ENCODE results near the gene PCDHA12. TPM values are rescaled to one million over a fixed set of nuclear protein-coding genes. Genes with fewer than 3 reads are reported as not detected.
"Not testable (repeated sequence)": the region's sequence is repeated elsewhere in the genome, so short reads cannot be mapped to it uniquely, and the experiment has no call there.

Gene PCDHA12
- polyA plus RNA-seq, 1 experiment, result not detected

DNA sequence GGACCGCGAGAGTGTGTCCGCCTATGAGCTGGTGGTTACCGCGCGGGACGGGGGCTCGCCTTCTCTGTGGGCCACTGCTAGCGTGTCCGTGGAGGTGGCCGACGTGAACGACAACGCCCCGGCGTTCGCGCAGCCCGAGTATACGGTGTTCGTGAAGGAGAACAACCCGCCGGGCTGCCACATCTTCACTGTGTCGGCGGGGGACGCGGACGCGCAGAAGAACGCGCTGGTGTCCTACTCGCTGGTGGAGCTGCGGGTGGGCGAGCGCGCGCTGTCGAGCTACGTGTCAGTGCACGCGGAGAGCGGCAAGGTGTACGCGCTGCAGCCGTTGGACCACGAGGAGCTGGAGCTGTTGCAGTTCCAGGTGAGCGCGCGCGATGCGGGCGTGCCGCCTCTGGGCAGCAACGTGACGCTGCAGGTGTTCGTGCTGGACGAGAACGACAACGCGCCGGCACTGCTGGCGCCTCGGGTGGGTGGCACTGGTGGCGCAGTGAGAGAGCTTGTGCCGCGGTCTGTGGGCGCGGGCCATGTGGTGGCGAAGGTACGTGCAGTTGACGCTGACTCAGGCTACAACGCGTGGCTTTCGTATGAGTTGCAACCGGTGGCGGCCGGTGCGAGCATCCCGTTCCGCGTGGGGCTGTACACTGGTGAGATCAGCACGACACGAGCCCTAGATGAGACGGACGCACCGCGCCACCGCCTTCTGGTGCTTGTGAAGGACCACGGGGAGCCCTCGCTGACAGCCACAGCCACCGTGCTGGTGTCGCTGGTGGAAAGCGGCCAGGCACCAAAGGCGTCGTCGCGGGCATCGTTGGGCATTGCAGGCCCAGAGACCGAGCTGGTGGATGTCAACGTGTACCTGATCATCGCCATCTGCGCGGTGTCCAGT, 39.2 kb upstream of the PCDHA12 start:
- POLR2A ChIA-PET, result no interaction called here
- Histone ChIP-seq H3K36me3 (ENCODE audit: control insufficient read depth, insufficient read depth, low read length) (no peaks in the 10 kb centered on the region), H3K4me3 (ENCODE audit: low read depth, low read length) (no peak overlapping the region), H3K27me3 (ENCODE audit: control insufficient read depth, insufficient read depth, low read length) (no peaks in the 10 kb centered on the region)
- TF ChIP-seq, protein P1, sequence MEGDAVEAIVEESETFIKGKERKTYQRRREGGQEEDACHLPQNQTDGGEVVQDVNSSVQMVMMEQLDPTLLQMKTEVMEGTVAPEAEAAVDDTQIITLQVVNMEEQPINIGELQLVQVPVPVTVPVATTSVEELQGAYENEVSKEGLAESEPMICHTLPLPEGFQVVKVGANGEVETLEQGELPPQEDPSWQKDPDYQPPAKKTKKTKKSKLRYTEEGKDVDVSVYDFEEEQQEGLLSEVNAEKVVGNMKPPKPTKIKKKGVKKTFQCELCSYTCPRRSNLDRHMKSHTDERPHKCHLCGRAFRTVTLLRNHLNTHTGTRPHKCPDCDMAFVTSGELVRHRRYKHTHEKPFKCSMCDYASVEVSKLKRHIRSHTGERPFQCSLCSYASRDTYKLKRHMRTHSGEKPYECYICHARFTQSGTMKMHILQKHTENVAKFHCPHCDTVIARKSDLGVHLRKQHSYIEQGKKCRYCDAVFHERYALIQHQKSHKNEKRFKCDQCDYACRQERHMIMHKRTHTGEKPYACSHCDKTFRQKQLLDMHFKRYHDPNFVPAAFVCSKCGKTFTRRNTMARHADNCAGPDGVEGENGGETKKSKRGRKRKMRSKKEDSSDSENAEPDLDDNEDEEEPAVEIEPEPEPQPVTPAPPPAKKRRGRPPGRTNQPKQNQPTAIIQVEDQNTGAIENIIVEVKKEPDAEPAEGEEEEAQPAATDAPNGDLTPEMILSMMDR (IDR thresholded peaks at IDR 0.05; ENCODE audit: insufficient read depth, low read depth, low read length), result no peak
- CTCF ChIA-PET, result interaction anchor here (1.0 kb wide), 1 partner anchor 14 kb away, joined by 3 read pairs; the partner anchor contains the start of gene PCDHA5
- DNase-seq (ENCODE audit: low read depth), result no peak

DNA sequence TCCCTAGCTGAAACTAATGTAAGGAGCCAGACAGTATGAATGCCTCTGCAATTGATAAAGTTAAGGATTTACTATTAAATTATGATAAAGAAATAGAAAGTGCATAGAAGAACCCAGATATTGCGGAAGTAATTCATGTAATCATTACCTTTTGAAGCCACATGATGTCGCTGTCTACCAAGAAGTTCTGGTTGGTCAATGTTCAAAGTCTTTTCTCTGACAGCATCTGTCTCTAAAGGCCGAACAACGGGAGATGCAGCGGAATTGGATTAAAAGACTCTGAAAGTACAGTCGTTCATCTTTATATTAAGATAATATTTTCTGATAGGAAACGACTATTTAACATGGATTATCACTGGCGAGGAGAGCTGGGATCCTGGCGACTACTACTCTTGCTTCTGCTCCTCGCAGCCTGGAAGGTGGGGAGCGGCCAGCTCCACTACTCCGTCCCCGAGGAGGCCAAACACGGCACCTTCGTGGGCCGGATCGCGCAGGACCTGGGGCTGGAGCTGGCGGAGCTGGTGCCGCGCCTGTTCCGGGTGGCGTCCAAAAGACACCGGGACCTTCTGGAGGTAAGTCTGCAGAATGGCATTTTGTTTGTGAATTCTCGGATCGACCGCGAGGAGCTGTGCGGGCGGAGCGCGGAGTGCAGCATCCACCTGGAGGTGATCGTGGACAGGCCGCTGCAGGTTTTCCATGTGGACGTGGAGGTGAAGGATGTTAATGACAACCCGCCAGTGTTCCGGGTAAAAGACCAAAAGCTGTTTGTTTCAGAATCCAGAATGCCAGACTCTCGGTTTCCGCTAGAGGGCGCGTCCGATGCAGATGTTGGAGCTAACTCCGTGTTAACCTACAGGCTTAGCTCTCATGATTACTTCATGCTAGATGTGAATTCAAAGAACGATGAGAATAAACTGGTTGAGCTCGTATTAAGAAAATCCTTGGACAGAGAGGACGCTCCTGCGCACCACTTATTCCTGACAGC, 33.8 kb upstream of the PCDHA12 start, which contains the start of gene PCDHA8:
Gene PCDHA8 (plus strand): TSS at position 210 of the 985 bp plus-strand sequence. CDS start 135 bp downstream, at position 345.
- Histone ChIP-seq H3K4me3 (ENCODE audit: low read depth, low read length) (no peak within 1 kb of the TSS), H3K27me3 (ENCODE audit: control insufficient read depth, insufficient read depth, low read length) (no peaks in the 10 kb centered on the region), H3K36me3 (ENCODE audit: control insufficient read depth, insufficient read depth, low read length) (no peaks in the 10 kb centered on the region)
- no peak for DNase-seq (ENCODE audit: low read depth)
- ChIA-PET CTCF (interaction anchor here (0.9 kb wide), 1 partner anchor 15 kb away, joined by 3 read pairs; no protein-coding TSS in a partner anchor), POLR2A (no interaction called here)
- TF ChIP-seq, protein P1 (IDR thresholded peaks at IDR 0.05; ENCODE audit: insufficient read depth, low read depth, low read length), result no peak

DNA sequence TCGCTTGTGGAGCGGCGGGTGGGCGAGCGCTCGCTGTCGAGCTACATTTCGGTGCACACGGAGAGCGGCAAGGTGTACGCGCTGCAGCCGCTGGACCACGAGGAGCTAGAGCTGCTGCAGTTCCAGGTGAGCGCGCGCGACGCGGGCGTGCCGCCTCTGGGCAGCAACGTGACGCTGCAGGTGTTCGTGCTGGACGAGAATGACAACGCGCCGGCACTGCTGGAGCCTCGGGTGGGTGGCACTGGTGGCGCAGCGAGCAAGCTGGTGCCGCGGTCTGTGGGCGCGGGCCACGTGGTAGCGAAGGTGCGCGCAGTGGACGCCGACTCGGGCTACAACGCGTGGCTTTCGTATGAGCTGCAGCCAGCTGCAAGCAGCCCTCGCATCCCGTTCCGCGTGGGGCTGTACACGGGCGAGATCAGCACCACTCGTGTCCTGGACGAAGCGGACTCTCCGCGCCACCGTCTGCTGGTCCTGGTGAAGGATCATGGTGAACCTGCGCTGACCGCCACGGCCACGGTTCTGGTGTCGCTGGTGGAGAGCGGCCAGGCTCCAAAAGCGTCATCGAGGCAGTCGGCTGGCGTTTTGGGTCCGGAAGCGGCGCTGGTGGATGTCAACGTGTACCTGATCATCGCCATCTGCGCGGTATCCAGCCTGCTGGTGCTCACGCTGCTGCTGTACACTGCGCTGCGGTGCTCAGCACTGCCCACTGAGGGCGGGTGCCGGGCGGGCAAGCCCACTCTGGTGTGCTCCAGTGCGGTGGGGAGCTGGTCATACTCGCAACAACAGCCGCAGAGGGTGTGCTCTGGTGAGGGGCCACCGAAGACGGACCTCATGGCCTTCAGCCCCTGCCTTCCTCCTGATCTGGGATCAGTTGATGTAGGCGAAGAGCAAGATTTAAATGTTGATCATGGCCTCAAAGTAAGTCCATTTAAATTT, 32.0 kb upstream of the PCDHA12 start:
- POLR2A ChIA-PET, result no interaction called here
- CTCF ChIA-PET, result no interaction called here
- no peak overlapping the region for H3K4me3 ChIP-seq (ENCODE audit: low read depth, low read length)

DNA sequence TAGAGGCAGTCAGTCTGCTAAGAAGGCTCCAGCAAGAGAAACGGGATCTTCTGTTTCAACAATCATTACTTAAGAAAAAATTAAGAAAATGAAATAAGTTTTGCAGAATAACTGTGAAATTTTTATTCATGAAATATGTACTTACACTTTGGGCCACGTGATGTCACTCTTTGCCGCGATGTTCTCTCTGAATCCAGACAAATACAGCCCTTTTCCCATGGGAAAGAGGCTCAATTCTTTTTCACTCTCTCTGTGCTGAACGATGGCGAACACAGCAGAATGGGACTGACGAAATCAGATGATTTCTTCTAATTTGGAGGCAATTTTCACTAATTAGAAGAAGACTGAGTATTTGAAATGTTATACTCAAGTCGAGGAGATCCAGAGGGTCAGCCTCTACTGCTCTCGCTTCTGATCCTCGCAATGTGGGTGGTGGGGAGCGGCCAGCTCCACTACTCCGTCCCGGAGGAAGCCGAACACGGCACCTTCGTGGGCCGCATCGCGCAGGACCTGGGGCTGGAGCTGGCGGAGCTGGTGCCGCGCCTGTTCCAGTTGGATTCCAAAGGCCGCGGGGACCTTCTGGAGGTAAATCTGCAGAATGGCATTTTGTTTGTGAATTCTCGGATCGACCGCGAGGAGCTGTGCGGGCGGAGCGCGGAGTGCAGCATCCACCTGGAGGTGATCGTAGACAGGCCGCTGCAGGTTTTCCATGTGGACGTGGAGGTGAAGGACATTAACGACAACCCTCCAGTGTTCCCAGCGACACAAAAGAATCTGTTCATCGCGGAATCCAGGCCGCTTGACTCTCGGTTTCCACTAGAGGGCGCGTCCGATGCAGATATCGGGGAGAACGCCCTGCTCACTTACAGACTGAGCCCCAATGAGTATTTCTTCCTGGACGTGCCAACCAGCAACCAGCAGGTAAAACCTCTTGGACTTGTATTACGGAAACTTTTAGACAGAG, 26.7 kb upstream of the PCDHA12 start, which contains the start of gene PCDHA9:
Gene PCDHA9 (plus strand): TSS at position 244 of the 964 bp plus-strand sequence. CDS start 114 bp downstream, at position 358.
- H3K4me3 ChIP-seq (ENCODE audit: low read depth, low read length); DNase-seq (ENCODE audit: low read depth); H3K27me3 ChIP-seq (ENCODE audit: control insufficient read depth, insufficient read depth, low read length); H3K36me3 ChIP-seq (ENCODE audit: control insufficient read depth, insufficient read depth, low read length); POLR2A ChIA-PET: not testable (repeated sequence)
- CTCF ChIA-PET, result interaction anchor here (0.6 to 1.2 kb wide), 2 partner anchors 34 to 193 kb away, joined by 3 read pairs; no protein-coding TSS in a partner anchor

More for the DNA sequence above, 32.0 kb upstream of the PCDHA12 start:
- DNase-seq (ENCODE audit: low read depth), result no peak
- TF ChIP-seq, protein P1 (IDR thresholded peaks at IDR 0.05; ENCODE audit: insufficient read depth, low read depth, low read length), result no peak
- no peaks in the 10 kb centered on the region for H3K27me3 ChIP-seq (ENCODE audit: control insufficient read depth, insufficient read depth, low read length)
- H3K36me3 ChIP-seq (ENCODE audit: control insufficient read depth, insufficient read depth, low read length), result no peaks in the 10 kb centered on the region

DNA sequence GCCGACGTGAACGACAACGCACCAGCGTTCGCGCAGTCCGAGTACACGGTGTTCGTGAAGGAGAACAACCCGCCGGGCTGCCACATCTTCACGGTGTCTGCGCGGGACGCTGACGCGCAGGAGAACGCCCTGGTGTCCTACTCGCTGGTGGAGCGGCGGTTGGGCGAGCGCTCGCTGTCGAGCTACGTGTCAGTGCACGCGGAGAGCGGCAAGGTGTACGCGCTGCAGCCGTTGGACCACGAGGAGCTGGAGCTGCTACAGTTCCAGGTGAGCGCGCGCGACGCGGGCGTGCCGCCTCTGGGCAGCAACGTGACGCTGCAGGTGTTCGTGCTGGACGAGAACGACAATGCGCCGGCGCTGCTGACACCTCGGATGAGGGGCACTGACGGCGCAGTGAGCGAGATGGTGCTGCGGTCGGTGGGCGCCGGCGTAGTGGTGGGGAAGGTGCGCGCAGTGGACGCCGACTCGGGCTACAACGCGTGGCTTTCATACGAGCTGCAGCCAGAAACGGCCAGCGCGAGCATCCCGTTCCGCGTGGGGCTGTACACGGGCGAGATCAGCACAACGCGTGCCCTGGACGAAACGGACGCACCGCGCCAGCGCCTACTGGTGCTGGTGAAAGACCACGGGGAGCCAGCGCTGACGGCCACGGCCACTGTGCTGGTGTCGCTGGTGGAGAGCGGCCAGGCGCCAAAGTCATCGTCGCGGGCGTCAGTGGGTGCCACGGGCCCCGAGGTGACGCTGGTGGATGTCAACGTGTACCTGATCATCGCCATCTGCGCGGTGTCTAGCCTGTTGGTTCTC, 25.1 kb upstream of the PCDHA12 start:
- CTCF ChIA-PET; POLR2A ChIA-PET; DNase-seq (ENCODE audit: low read depth): not testable (repeated sequence)

More for the DNA sequence above, 25.1 kb upstream of the PCDHA12 start:
- not testable (repeated sequence) for H3K4me3 ChIP-seq (ENCODE audit: low read depth, low read length); H3K36me3 ChIP-seq (ENCODE audit: control insufficient read depth, insufficient read depth, low read length); H3K27me3 ChIP-seq (ENCODE audit: control insufficient read depth, insufficient read depth, low read length)
